ENCODE results near the gene CCND1.

GRCh38 chr11:69682681-69683326 lies 41.8 kb downstream of the CCND1 start:
- no peak for TF ChIP-seq POLR2AphosphoS5 (IDR thresholded peaks at IDR 0.05; ENCODE audit: insufficient read depth in 1 of 2, low read depth in 1 of 2)
- no peak for TF ChIP-seq POLR2A (IDR thresholded peaks at IDR 0.05)
- no peak for TF ChIP-seq CTCF (IDR thresholded peaks at IDR 0.05)

All from vagina (tissue), 2 donors.